Sigmoid colon (tissue), 7 donors: ENCODE measurements around the gene LRIT1. TPM values are rescaled to one million over a fixed set of nuclear protein-coding genes. Genes with fewer than 3 reads are reported as not detected.
A peak's percentile ranks its signal among the peaks of the same experiment; 100 is the strongest.

Source experiments
- DNase-seq: peaks from one replicate; pipeline ENCODE4 v3.0.0-alpha.2; 2019
- H3K27ac ChIP-seq, 4 donors: fragments of 200-600 bp; sonication (generic); one replicate each; pipeline ENCODE4 v1.5.1; 2016 to 2019; ENCODE audit warnings: mild to moderate bottlenecking in 1 of 4
- H3K27me3 ChIP-seq, 3 donors: fragments of 200-600 bp; sonication (generic); one replicate each; pipeline ENCODE4 v1.5.1; 2019; ENCODE audit warnings: mild to moderate bottlenecking in 1 of 3
- H3K36me3 ChIP-seq, 4 donors: fragments of 200-600 bp; sonication (generic); one replicate each; pipeline ENCODE4 v1.5.1; 2016 to 2019
- H3K4me1 ChIP-seq, 4 donors: fragments of 200-600 bp; sonication (generic); one replicate each; pipeline ENCODE4 v1.5.1; 2017 to 2019
- H3K4me3 ChIP-seq, 4 donors: fragments of 200-600 bp; sonication (generic); one replicate each; pipeline ENCODE4 v1.5.1; 2017 to 2019; ENCODE audit warnings: mild to moderate bottlenecking in 2 of 4, moderate library complexity in 1 of 4
- H3K9me3 ChIP-seq, 4 donors: fragments of 200-600 bp in 3 of 4; sonication (generic) in 3 of 4; one replicate each; pipeline versions ENCODE4 v1.5.1 to v1.6.1; 2013 to 2019
- CTCF ChIP-seq, 4 experiments: fragments of 450-650 bp in 3 of 4; fragments of 200-600 bp in 1 of 4; IDR thresholded peaks; one replicate each; pipeline ENCODE4 v1.5.1; 2016 to 2019; ENCODE audit warnings: antibody characterized with exemption in 4 of 4, mild to moderate bottlenecking in 3 of 4, moderate library complexity in 2 of 4
- EP300 ChIP-seq, 4 donors: sonication (generic); formaldehyde crosslinking; IDR thresholded peaks; one replicate each; pipeline ENCODE4 v1.6.1; 2017; ENCODE audit warnings: antibody characterized with exemption in 4 of 4
- POLR2A ChIP-seq, 2 donors: fragments of 450-650 bp; IDR thresholded peaks; one replicate each; pipeline ENCODE4 v1.6.1; 2016; ENCODE audit warnings: antibody characterized with exemption in 2 of 2, mild to moderate bottlenecking in 2 of 2, moderate library complexity in 2 of 2
- POLR2AphosphoS5 ChIP-seq, 4 donors: sonication (generic); formaldehyde crosslinking; IDR thresholded peaks; one replicate each; pipeline ENCODE4 v1.6.1; 2017; ENCODE audit warnings: antibody characterized with exemption in 4 of 4
- WGBS, 2 donors: extraction: QIAGEN DNeasy Blood & Tissue Kit; methylation state at CpG; one replicate each; pipeline ENCODE4 v1.1.7; 2013; 5-methylcytosine and 5-hydroxymethylcytosine counted together
- intact Hi-C: fragments of 100-400 bp; cut with DNase I; formaldehyde crosslinking; loops from one replicate; pipeline ENCODE4 v1.15.1; 2023
- polyA plus RNA-seq, 3 donors: library from polyadenylated mRNA; stranded (reverse); fragments of 200-250 nt; gene quantifications; one replicate each; pipeline ENCODE4 v1.2.3, GENCODE V29; 2013
- total RNA-seq, 4 donors: library from RNA; depleted of rRNA; stranded (reverse); fragments of >200 nt; gene quantifications; one replicate each; pipeline ENCODE4 v1.1.0, GENCODE V29; 2016
- donor health status: healthy with polysubstance abuse.
- donor health status: Bipolar disorder and iron deficiency.
- donor health status: healthy.

Gene LRIT1
- total and polyA plus RNA-seq, 7 donors: not detected

GRCh38 chr10:84204122-84204521 lies 37.2 kb downstream of the LRIT1 start:
- no peak overlapping the region for H3K27ac ChIP-seq
- TF ChIP-seq EP300 (IDR thresholded peaks at IDR 0.05) (no peak), CTCF (IDR thresholded peaks at IDR 0.05) (no peak), POLR2A (IDR thresholded peaks at IDR 0.05) (no peak), POLR2AphosphoS5 (IDR thresholded peaks at IDR 0.05) (no peak)
- H3K36me3 ChIP-seq: no peaks in the 10 kb centered on the region
- H3K27me3 ChIP-seq: peaks cover 0 to 4% (median 0%) of the 10 kb centered on the region in 3 donors
- intact Hi-C loops: loop anchor here (2.0 kb wide), 1 partner anchor 55 kb away; no protein-coding TSS in a partner anchor
- 85 to 89% methylated on average over 4 of the region's 4 CpGs for WGBS, 2 donors
- no peak for DNase-seq
- H3K4me3 ChIP-seq: no peak overlapping the region
- H3K9me3 ChIP-seq: no peaks in the 10 kb centered on the region
- no peaks in the 10 kb centered on the region for H3K4me1 ChIP-seq

GRCh38 chr10:84202349-84202748 lies 39.0 kb downstream of the LRIT1 start:
- H3K4me1 ChIP-seq: peaks cover 0 to 7% (median 3%) of the 10 kb centered on the region in 4 donors
- TF ChIP-seq POLR2AphosphoS5 (IDR thresholded peaks at IDR 0.05) (no peak), CTCF (IDR thresholded peaks at IDR 0.05) (no peak), EP300 (IDR thresholded peaks at IDR 0.05) (no peak), POLR2A (IDR thresholded peaks at IDR 0.05) (no peak)
- H3K9me3 ChIP-seq: no peaks in the 10 kb centered on the region
- peaks cover 0 to 4% (median 0%) of the 10 kb centered on the region in 3 donors for H3K27me3 ChIP-seq
- 84 to 87% methylated on average over 5 of the region's 5 CpGs for WGBS, 2 donors
- H3K4me3 ChIP-seq: no peak overlapping the region
- H3K27ac ChIP-seq: no peak overlapping the region
- DNase-seq: no peak
- intact Hi-C loops: no loop called here
- no peaks in the 10 kb centered on the region for H3K36me3 ChIP-seq

GRCh38 chr10:84201682-84202081 lies 39.7 kb downstream of the LRIT1 start:
- Histone ChIP-seq H3K27me3 (peaks cover 0 to 4% (median 0%) of the 10 kb centered on the region in 3 donors), H3K4me3 (no peak overlapping the region), H3K9me3 (no peaks in the 10 kb centered on the region), H3K27ac (no peak overlapping the region), H3K36me3 (no peaks in the 10 kb centered on the region), H3K4me1 (peaks cover 0 to 14% (median 8%) of the 10 kb centered on the region in 4 donors)
- WGBS, 2 donors: 83 to 91% methylated on average over 11 of the region's 11 CpGs
- intact Hi-C loops: no loop called here
- TF ChIP-seq EP300 (IDR thresholded peaks at IDR 0.05) (no peak), POLR2AphosphoS5 (IDR thresholded peaks at IDR 0.05) (no peak)
- no peak for DNase-seq

- Histone ChIP-seq H3K9me3 (no peaks in the 10 kb centered on the region), H3K4me1 (peaks cover 0 to 18% (median 13%) of the 10 kb centered on the region in 4 donors), H3K27ac (no peak overlapping the region), H3K36me3 (no peaks in the 10 kb centered on the region), H3K27me3 (peaks cover 0 to 4% (median 0%) of the 10 kb centered on the region in 3 donors), H3K4me3 (no peak overlapping the region)
- peak; percentile 18 for DNase-seq
- WGBS, 2 donors: 10 to 49% methylated on average over 6 of the region's 6 CpGs
- intact Hi-C loops: no loop called here
- TF ChIP-seq CTCF (IDR thresholded peaks at IDR 0.05) (no peak), POLR2A (IDR thresholded peaks at IDR 0.05) (no peak), POLR2AphosphoS5 (IDR thresholded peaks at IDR 0.05) (no peak), EP300 (IDR thresholded peaks at IDR 0.05) (no peak)
These were observed 40.1 kb downstream of the LRIT1 start for GRCh38 chr10:84201244-84201606.

DNA sequence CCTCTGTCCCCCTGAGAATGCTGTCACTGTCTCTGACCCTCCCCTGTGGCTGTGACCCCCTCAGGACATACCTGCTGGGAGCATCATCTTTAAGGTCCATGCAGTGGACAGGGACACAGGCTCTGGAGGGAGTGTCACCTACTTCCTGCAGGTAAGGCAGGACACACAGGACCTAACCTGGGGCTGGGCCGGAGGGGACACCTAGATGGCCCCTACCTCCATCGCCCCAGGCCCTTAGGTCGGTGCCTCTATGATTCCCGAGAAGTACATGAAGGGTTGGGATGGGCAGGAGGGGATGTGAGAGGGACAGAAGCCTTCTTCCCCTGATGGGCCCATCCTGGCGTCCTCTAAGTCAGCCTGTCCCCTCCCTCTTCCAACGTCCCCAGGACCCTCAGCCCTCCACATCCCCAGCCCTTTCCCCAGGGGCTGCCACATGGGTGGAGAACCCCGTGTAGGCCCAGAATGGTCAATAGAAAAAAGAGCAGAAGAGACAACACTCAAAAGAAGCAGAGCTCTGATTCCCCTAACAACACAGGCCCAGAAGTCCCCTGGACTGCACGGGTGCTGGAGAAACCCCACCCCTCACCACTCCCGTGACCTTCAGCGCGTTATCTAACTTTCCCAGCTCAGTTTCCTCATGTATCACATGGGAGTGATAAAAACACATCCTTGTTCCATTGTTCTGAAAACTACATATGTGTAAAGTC lies 40.7 kb downstream of the LRIT1 start:
- peak; percentile 44 for DNase-seq

More for the DNA sequence above, 40.7 kb downstream of the LRIT1 start:
- intact Hi-C loops: no loop called here
- Histone ChIP-seq H3K27ac (no peak overlapping the region), H3K36me3 (no peaks in the 10 kb centered on the region), H3K4me1 (peaks cover 0 to 23% (median 18%) of the 10 kb centered on the region in 4 donors), H3K4me3 (no peak overlapping the region), H3K9me3 (no peaks in the 10 kb centered on the region), H3K27me3 (peaks cover 0 to 8% (median 0%) of the 10 kb centered on the region in 3 donors)
- 33 to 68% methylated on average over 11 of the region's 11 CpGs for WGBS, 2 donors
- TF ChIP-seq POLR2AphosphoS5 (IDR thresholded peaks at IDR 0.05) (no peak), POLR2A (IDR thresholded peaks at IDR 0.05) (no peak), EP300 (IDR thresholded peaks at IDR 0.05) (no peak), CTCF (IDR thresholded peaks at IDR 0.05) (no peak)
